AG09319 (cell line): ENCODE results near the gene CLMN.

Experiments
- DNase-seq: peaks from one replicate; pipeline ENCODE4 v3.0.0-alpha.2; 2010; ENCODE audit warnings: low read depth; ENCODE audit errors: extremely low read depth
- TF ChIP-seq, protein P1 (sequence below): IDR thresholded peaks from 2 replicates; pipeline ENCODE4 v1.5.1; 2011; ENCODE audit warnings: low read depth, mild to moderate bottlenecking, inconsistent platforms, low read length, moderate library complexity

The CLMN gene

DNA sequence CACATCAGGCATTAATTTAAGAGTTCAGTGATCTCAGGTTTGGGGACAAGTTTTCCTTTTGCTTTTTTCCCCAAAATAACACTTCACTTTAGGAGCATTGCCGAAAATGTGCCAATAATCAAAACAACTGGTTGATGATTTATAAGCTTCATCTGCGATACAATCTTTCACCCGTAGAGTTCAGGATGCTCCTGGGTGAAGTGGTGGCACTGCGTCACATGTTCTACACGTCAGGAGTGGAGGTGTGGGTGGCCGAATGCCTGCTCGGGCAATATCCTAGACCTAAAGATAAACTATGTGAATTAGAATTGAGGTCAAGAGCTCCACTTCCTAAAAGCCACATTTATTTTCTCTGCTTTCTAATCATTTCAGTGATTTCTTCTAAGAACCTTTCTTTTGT, 91.5 kb downstream of the CLMN start:
- TF ChIP-seq, protein P1, sequence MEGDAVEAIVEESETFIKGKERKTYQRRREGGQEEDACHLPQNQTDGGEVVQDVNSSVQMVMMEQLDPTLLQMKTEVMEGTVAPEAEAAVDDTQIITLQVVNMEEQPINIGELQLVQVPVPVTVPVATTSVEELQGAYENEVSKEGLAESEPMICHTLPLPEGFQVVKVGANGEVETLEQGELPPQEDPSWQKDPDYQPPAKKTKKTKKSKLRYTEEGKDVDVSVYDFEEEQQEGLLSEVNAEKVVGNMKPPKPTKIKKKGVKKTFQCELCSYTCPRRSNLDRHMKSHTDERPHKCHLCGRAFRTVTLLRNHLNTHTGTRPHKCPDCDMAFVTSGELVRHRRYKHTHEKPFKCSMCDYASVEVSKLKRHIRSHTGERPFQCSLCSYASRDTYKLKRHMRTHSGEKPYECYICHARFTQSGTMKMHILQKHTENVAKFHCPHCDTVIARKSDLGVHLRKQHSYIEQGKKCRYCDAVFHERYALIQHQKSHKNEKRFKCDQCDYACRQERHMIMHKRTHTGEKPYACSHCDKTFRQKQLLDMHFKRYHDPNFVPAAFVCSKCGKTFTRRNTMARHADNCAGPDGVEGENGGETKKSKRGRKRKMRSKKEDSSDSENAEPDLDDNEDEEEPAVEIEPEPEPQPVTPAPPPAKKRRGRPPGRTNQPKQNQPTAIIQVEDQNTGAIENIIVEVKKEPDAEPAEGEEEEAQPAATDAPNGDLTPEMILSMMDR = no peak
- DNase-seq = no peak

DNA sequence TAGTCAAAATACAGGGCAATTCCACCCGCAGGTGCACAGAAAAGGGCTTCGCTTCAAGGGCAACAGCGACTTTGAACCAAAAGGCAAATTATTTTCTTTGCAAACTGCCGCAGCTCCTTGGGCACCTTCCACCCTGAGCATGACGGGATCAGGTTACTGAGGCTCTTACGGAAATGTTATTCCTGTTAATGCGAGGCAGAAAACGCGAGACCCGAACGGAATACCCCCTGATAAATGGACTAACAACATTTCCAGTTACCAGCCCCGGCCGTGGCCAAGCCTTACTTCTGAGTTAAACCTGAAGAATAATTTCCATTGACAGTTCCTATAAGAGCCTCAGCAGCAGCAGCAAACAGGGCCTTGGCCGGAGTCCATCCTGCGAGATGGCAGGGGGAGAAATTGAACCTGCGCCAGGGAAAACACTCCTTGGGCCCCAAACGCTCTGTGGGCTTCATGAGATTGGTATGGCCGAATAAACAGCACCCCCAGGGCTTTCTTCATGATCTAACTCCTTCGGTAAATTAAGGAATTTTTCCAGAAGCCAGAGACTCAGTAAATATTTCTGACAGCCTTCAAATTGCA, 92.3 kb downstream of the CLMN start:
- TF ChIP-seq, protein P1 = no peak
- no peak for DNase-seq

DNA sequence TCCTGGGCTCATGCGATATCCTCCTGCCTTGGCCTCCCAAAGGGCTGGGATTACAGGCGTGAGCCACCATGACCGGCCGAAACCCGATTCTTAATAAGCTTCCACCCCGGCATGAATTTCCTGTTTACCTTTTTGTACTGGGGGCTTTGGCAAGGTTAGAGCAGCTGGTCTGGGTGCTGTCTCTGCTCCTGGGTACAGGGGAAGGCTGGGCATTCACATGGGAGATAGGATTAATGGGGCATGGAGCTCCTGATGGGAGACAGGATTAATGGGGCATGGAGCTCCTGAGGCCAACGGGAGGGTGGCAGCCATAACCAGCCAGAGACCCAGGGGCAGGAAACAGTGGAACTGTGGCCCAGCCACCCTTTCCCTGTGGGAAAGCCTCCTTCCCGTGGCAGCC, 92.9 kb downstream of the CLMN start:
- DNase-seq = no peak
- TF ChIP-seq, protein P1 = no peak

DNA sequence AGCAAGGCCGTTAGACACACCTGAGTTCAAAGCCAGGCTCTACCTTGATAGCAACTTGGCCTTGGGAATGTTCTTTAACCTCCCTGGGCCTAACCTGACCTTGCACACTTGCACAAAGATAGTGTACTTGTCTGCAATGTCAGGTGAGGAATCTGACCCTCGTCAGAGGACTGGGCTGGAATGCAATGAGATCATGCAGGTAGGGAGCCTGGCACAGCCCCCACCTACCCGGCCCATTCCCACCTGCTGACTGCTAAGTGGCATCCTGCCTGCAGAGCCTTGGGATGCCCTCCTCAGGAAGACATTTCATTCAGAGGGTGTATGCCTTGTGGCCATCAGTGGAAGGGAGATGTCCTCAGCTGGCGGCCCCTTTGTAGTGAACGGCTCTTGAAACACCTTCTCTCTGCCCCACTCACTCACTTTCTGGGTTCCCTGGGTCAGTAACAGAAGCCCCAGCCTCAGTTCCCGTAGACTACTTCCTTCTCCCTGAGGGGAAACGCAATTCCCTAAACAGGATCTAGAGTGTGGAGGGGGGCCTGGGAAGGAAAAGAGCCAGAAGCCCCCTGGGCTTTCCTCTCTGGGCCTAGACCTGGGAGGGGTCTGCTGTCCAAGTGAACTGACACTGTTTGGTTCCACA, 94.3 kb downstream of the CLMN start:
- no peak for DNase-seq
- TF ChIP-seq, protein P1 = no peak

DNA sequence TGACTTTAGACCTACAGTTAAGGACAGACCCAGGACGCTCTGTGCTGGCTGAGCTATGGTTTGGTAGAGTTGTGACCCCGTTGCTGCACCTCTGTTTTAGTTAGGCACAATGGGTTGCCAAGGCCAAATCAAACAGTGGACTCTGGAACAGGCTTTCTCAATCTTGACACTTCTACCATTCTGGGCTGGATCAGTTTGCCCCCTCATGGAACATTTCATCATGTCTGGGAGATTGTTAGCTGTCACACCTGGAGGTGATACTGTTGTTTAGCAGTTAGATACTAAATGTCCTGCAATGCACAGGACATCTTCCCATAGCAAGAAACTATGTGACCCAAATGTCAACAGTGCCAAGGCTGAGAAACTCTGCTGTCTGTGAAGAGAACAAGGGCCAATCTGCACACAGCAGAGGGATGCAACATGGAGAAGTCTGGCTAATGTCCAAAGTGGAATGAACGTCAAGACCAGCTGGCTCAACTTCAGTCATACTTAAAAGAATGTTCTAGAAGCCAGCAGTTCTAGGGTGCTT, 96.8 kb downstream of the CLMN start:
- no peak for DNase-seq
- TF ChIP-seq, protein P1 = no peak

DNA sequence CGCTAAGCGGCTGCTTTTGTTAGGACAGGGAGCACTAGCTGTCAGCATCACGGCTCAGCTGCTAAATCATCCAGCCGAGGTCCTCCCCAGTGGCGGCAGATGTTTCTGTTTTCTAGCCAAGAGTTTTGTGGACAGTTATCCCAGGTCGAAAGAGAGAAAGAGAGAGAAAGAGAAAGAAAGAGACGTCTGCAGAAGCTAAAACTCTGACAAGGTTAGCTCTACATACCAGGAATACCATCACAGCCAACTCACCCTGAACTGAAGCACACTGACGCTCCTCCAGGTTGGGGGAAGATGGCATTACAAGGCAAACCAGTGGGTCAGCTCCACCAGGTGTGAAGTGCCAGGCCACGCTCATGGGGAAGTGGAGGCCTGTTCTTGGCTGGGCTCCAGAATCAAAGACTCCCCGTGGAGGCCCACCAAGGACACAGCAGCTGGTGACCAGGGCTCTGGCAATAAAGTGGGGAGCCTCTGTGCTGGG, 97.5 kb downstream of the CLMN start:
- no peak for DNase-seq

DNA sequence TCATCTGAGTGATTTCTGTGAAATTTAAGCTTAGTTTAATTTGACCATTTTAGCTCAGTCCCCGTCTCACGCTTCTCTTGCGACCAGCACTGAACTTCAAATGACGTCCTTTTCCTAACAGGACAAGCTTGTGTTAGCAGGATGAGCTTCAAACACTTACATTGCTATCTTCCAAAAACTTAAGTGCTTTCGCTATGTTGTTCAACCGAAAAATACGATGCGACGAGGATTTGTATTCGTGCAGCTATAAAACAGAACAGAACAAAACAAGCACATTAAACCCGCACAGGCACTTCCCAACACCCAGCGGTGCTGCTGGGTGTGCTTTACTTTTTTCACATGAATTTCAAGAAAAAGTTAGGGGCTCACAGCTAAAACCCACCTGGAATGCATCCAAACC, 98.2 kb downstream of the CLMN start:
- TF ChIP-seq, protein P1 = no peak
- no peak for DNase-seq

More for the DNA sequence above, 97.5 kb downstream of the CLMN start:
- TF ChIP-seq, protein P1 = no peak
